ENCODE data around the gene PLSCR5.

GRCh38 chr3:146550743-146551510 is 54.2 kb downstream of the PLSCR5 start:
- TF ChIP-seq, protein P1, sequence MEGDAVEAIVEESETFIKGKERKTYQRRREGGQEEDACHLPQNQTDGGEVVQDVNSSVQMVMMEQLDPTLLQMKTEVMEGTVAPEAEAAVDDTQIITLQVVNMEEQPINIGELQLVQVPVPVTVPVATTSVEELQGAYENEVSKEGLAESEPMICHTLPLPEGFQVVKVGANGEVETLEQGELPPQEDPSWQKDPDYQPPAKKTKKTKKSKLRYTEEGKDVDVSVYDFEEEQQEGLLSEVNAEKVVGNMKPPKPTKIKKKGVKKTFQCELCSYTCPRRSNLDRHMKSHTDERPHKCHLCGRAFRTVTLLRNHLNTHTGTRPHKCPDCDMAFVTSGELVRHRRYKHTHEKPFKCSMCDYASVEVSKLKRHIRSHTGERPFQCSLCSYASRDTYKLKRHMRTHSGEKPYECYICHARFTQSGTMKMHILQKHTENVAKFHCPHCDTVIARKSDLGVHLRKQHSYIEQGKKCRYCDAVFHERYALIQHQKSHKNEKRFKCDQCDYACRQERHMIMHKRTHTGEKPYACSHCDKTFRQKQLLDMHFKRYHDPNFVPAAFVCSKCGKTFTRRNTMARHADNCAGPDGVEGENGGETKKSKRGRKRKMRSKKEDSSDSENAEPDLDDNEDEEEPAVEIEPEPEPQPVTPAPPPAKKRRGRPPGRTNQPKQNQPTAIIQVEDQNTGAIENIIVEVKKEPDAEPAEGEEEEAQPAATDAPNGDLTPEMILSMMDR (IDR thresholded peaks at IDR 0.05): no peak
- no peak for TF ChIP-seq POLR2A (IDR thresholded peaks at IDR 0.05)
- TF ChIP-seq POLR2AphosphoS5 (IDR thresholded peaks at IDR 0.05; ENCODE audit: insufficient read depth in 1 of 2, low read depth in 1 of 2): no peak
